ENCODE results near the gene SRP19. TPM values are rescaled to one million over a fixed set of nuclear protein-coding genes. Genes with fewer than 3 reads are reported as not detected.

Gene SRP19
- total and polyA plus RNA-seq, 2 of the 8 experiments (the other 6 are each of a cell fraction or from before 2014, with no cell fraction given): 27.5 to 79.9 TPM

- no peaks in the 10 kb centered on the region for H3K79me2 ChIP-seq (ENCODE audit: control insufficient read depth in 1 of 2, insufficient read depth in 2 of 2, low read length in 2 of 2)
- peaks cover 0 to 2% of the 10 kb centered on the region in 2 experiments for H4K20me1 ChIP-seq (replicated peaks in 1 of 2; ENCODE audit: control insufficient read depth in 1 of 2, insufficient read depth in 2 of 2, low read length in 2 of 2)
- peaks cover 0 to 34% (median 20%) of the 10 kb centered on the region in 4 experiments; a peak in 5 of 8 replicates for H3K36me3 ChIP-seq (ENCODE audit: control insufficient read depth in 2 of 4, insufficient read depth in 4 of 4, low read length in 3 of 4)
- no peak overlapping the region for H2BK20ac ChIP-seq (ENCODE audit: low read length)
- H3K4me1 ChIP-seq (replicated peaks in 1 of 4; ENCODE audit: control insufficient read depth in 3 of 4, insufficient read depth in 4 of 4, low read length in 3 of 4): peaks cover 0 to 2% (median 0%) of the 10 kb centered on the region in 4 experiments; a peak in 1 of 7 replicates
- H2BK12ac ChIP-seq (ENCODE audit: low read depth, low read length): no peak overlapping the region
- no peak overlapping the region for H2BK15ac ChIP-seq (ENCODE audit: low read length)
- POLR2A ChIA-PET (ENCODE audit: partially characterized antibody): no interaction called here
- no peak overlapping the region for H4K91ac ChIP-seq (replicated peaks; ENCODE audit: insufficient read length, low read length)
- H2AFZ ChIP-seq (ENCODE audit: low read length): no peak overlapping the region
- no peaks in the 10 kb centered on the region for H3K79me1 ChIP-seq (ENCODE audit: low read depth, low read length)
- H3K56ac ChIP-seq (replicated peaks; ENCODE audit: insufficient read length, low read depth, low read length): no peak overlapping the region
- TF ChIP-seq YY1 (IDR thresholded peaks at IDR 0.05; ENCODE audit: low read depth, low read length) (no peak), SUZ12 (IDR thresholded peaks at IDR 0.05; ENCODE audit: low read length) (no peak), CEBPB (IDR thresholded peaks at IDR 0.05; ENCODE audit: low read depth, low read length) (no peak), TBP (IDR thresholded peaks at IDR 0.05; ENCODE audit: low read depth, low read length) (no peak), PHF8 (conservative IDR thresholded peaks at IDR 0.05; ENCODE audit: low read depth, low read length) (no peak)
- whole genome bisulfite sequencing, 2 experiments (ENCODE audit: extremely low coverage in 1 of 2, insufficient coverage in 1 of 2, insufficient read length in 1 of 2, insufficient replicate concordance in 2 of 2, low coverage in 1 of 2, low lambda C conversion rate in 2 of 2, missing lambda C conversion rate in 1 of 2): 86% methylated on average over 1 of the region's 1 CpG; no CpG with 5 or more reads in 1 of the 2 experiments
- no peak overlapping the region for H2BK5ac ChIP-seq (ENCODE audit: low read depth, low read length)
- CTCF ChIA-PET (ENCODE audit: partially characterized antibody): interaction anchor here (0.7 kb wide), 1 partner anchor 9 kb away, joined by 3 read pairs; no protein-coding TSS in a partner anchor
- H3K9me3 ChIP-seq (ENCODE audit: insufficient read depth in 2 of 2, low read depth in 1 of 2, low read length in 1 of 2): no peaks in the 10 kb centered on the region
- H3K4me2 ChIP-seq (ENCODE audit: insufficient read depth in 1 of 2, low read depth in 2 of 2, low read length in 2 of 2): no peak overlapping the region
- DNase-seq (ENCODE audit: low read depth in 1 of 2, low spot score in 2 of 2) (no peak), FAIRE-seq (no peak)
- no peaks in the 10 kb centered on the region for H3K27me3 ChIP-seq (replicated peaks in 1 of 4; ENCODE audit: control insufficient read depth in 3 of 4, extremely low read depth in 1 of 4, insufficient read depth in 3 of 4, low read length in 3 of 4)
- H3K18ac ChIP-seq (ENCODE audit: extremely low read depth, low read length): no peak overlapping the region
- H3K9ac ChIP-seq (replicated peaks in 1 of 4; ENCODE audit: extremely low read depth in 1 of 4, low read depth in 3 of 4, low read length in 3 of 4): no peak overlapping the region
- H3K23me2 ChIP-seq (ENCODE audit: low read depth, low read length): peaks cover 1% of the 10 kb centered on the region; the same call in 1 of the 2 replicates
- no peak overlapping the region for H2AK5ac ChIP-seq (ENCODE audit: low read depth, low read length)
- no peak overlapping the region for H3K4ac ChIP-seq (replicated peaks; ENCODE audit: insufficient read length, low read depth, low read length)
- no peak overlapping the region for H3K23ac ChIP-seq (ENCODE audit: insufficient read length)
- no peak overlapping the region for H4K5ac ChIP-seq (ENCODE audit: insufficient read length, low read depth, low read length)
- H3K27ac ChIP-seq (ENCODE audit: low read depth, low read length): no peak overlapping the region
- no peak overlapping the region for H2BK120ac ChIP-seq (replicated peaks; ENCODE audit: low read depth, low read length)
- no peak overlapping the region for H4K8ac ChIP-seq (ENCODE audit: extremely low read depth, insufficient read depth, low read length)
- no peak overlapping the region for H3K14ac ChIP-seq (ENCODE audit: insufficient read length)
- no peak overlapping the region for H3K4me3 ChIP-seq (ENCODE audit: extremely low read depth in 1 of 4, insufficient read depth in 2 of 4, low read depth in 3 of 4, low read length in 4 of 4)
Measured at GRCh38 chr5:112820246-112820645, 40.8 kb upstream of the SRP19 start.
